C4-2B (cell line): Measurements from ENCODE around the gene SDHA.
"Not testable (repeated sequence)": the region's sequence is repeated elsewhere in the genome, so short reads cannot be mapped to it uniquely, and the experiment has no call there.

Experiments
- ZFX ChIP-seq: fragments of 450-650 bp; IDR thresholded peaks from 2 replicates; pipeline ENCODE4 v1.6.1; 2017
- TF ChIP-seq, protein P1 (sequence below): fragments of 450-650 bp; conservative IDR thresholded peaks from 2 replicates; pipeline ENCODE4 v1.5.1; 2017; ENCODE audit warnings: mild to moderate bottlenecking

DNA sequence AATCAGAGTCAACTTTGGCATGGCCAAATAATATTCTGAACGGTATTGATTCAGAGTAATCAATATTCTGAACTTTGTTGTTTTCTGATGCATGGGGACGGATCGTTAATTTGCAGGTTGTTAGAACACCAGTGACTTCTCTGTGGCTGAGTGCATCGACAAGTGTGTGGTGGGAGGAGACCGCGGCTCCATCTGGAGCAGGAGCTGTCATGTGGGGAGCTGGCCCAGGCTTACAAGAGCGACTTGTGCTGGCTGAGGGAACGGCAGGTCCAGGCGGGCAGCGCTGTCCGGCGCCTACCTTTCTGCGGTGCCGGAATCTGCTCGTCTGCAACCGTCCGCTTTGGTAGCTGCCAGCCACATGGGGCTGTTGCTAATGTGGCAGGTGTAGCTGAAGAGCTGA is 9.3 kb downstream of the SDHA start:
- TF ChIP-seq, protein P1, sequence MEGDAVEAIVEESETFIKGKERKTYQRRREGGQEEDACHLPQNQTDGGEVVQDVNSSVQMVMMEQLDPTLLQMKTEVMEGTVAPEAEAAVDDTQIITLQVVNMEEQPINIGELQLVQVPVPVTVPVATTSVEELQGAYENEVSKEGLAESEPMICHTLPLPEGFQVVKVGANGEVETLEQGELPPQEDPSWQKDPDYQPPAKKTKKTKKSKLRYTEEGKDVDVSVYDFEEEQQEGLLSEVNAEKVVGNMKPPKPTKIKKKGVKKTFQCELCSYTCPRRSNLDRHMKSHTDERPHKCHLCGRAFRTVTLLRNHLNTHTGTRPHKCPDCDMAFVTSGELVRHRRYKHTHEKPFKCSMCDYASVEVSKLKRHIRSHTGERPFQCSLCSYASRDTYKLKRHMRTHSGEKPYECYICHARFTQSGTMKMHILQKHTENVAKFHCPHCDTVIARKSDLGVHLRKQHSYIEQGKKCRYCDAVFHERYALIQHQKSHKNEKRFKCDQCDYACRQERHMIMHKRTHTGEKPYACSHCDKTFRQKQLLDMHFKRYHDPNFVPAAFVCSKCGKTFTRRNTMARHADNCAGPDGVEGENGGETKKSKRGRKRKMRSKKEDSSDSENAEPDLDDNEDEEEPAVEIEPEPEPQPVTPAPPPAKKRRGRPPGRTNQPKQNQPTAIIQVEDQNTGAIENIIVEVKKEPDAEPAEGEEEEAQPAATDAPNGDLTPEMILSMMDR, result not testable (repeated sequence)
- TF ChIP-seq ZFX, result not testable (repeated sequence)
